IMR-90 (cell line): ENCODE results near the gene PSMB11. TPM values are rescaled to one million over a fixed set of nuclear protein-coding genes. Genes with fewer than 3 reads are reported as not detected.

Experiments
- ATAC-seq: fragments of 200-7000 bp; cut with Tn5 transposase; 2 replicates; pipeline ENCODE4 v1.9.1; 2020; ENCODE audit warnings: low read depth, mild to moderate bottlenecking, moderate library complexity
- BruUV-seq: library from RNA; stranded (reverse); fragments of 400-500 nt; replicated peaks from 2 replicates; lab custom pipeline; 2021; lab: Mats Ljungman, UMichigan
- CTCF ChIA-PET: fragments of 300-600 bp; formaldehyde crosslinking; extraction: SDS; loops from one replicate; lab custom pipeline; 2021; ENCODE audit warnings: antibody characterized with exemption; lab: Yijun Ruan, JAX
- POLR2A ChIA-PET: fragments of 300-600 bp; sonication (Branson Sonifier 250); formaldehyde crosslinking; loops from one replicate; lab custom pipeline; 2022; ENCODE audit warnings: antibody characterized with exemption; ENCODE audit not compliant: unreplicated experiment; lab: Charles Lee
- DNase-seq: peaks from one replicate; pipeline ENCODE4 v3.0.0; 2013
- H2AFZ ChIP-seq: replicated peaks from 2 replicates; pipeline ENCODE3; 2013; ENCODE audit warnings: low read length, mild to moderate bottlenecking; ENCODE audit not compliant: poor library complexity
- H2AK5ac ChIP-seq: 2 replicates; pipeline ENCODE4 v1.6.1; 2013; ENCODE audit warnings: low read depth, low read length, inconsistent platforms
- H2AK9ac ChIP-seq: replicated peaks from 2 replicates; pipeline ENCODE3; 2013; ENCODE audit warnings: mild to moderate bottlenecking, low read depth, low read length, moderate library complexity; ENCODE audit not compliant: poor library complexity
- H2BK120ac ChIP-seq: 2 replicates; pipeline ENCODE4 v1.6.1; 2013; ENCODE audit warnings: low read depth, low read length, inconsistent platforms
- H2BK15ac ChIP-seq: 3 replicates; pipeline ENCODE4 v1.6.1; 2013; ENCODE audit warnings: low read depth, low read length, inconsistent platforms
- H2BK20ac ChIP-seq: 2 replicates; pipeline ENCODE4 v1.6.1; 2013; ENCODE audit warnings: low read depth, mild to moderate bottlenecking, inconsistent platforms, low read length, moderate library complexity
- H2BK5ac ChIP-seq: 2 replicates; pipeline ENCODE4 v1.6.1; 2013; ENCODE audit warnings: mild to moderate bottlenecking, low read depth, low read length, inconsistent platforms; ENCODE audit not compliant: poor library complexity, severe bottlenecking
- H3K14ac ChIP-seq: replicated peaks from 2 replicates; pipeline ENCODE4 v1.6.1; 2013; ENCODE audit warnings: low read depth, low read length, inconsistent platforms
- H3K18ac ChIP-seq: 2 replicates; pipeline ENCODE4 v1.6.1; 2013; ENCODE audit warnings: low read depth, low read length, control low read depth
- H3K23ac ChIP-seq: 2 replicates; pipeline ENCODE4 v1.6.1; 2013; ENCODE audit warnings: low read depth, low read length, inconsistent platforms
- H3K27ac ChIP-seq: 2 replicates; pipeline ENCODE4 v1.5.1; 2013; ENCODE audit warnings: mild to moderate bottlenecking, control low read depth, low read length; ENCODE audit not compliant: insufficient read depth
- H3K27me3 ChIP-seq: 2 replicates; pipeline ENCODE4 v1.6.1; 2013; ENCODE audit warnings: low read length; ENCODE audit not compliant: control insufficient read depth, insufficient read depth
- H3K36me3 ChIP-seq: 2 replicates; pipeline ENCODE4 v1.6.1; 2013; ENCODE audit warnings: low read length, mixed read lengths; ENCODE audit not compliant: control insufficient read depth, insufficient read depth
- H3K4ac ChIP-seq: 2 replicates; pipeline ENCODE4 v1.6.1; 2013; ENCODE audit warnings: low read depth, low read length, inconsistent platforms
- H3K4me1 ChIP-seq: 2 replicates; pipeline ENCODE4 v1.6.1; 2013; ENCODE audit warnings: low read length, mixed read lengths; ENCODE audit not compliant: control insufficient read depth, insufficient read depth
- H3K4me2 ChIP-seq: 2 replicates; pipeline ENCODE4 v1.6.1; 2013; ENCODE audit warnings: low read depth, mild to moderate bottlenecking, control low read depth, low read length, moderate library complexity
- H3K4me3 ChIP-seq: 2 replicates; pipeline ENCODE4 v1.5.1; 2013; ENCODE audit warnings: low read depth, mild to moderate bottlenecking, control low read depth, low read length, moderate library complexity; ENCODE audit not compliant: insufficient read depth
- H3K56ac ChIP-seq: 2 replicates; pipeline ENCODE4 v1.6.1; 2013; ENCODE audit warnings: low read length, inconsistent platforms; ENCODE audit not compliant: insufficient read depth; ENCODE audit errors: extremely low read depth
- H3K79me1 ChIP-seq, 2 experiments: 2 replicates each; pipeline ENCODE4 v1.6.1; 2013; ENCODE audit warnings: low read length in 2 of 2, inconsistent platforms in 1 of 2, low read depth in 1 of 2
- H3K9ac ChIP-seq: 2 replicates; pipeline ENCODE4 v1.6.1; 2013; ENCODE audit warnings: low read depth, low read length, control low read depth
- H3K9me1 ChIP-seq: 2 replicates; pipeline ENCODE4 v1.6.1; 2013; ENCODE audit warnings: low read length, inconsistent platforms; ENCODE audit not compliant: insufficient read depth
- H3K9me3 ChIP-seq: 2 replicates; pipeline ENCODE4 v1.6.1; 2013; ENCODE audit warnings: low read length; ENCODE audit not compliant: control insufficient read depth, insufficient read depth
- H4K20me1 ChIP-seq: 2 replicates; pipeline ENCODE4 v1.6.1; 2013; ENCODE audit warnings: low read length, inconsistent platforms; ENCODE audit not compliant: insufficient read depth
- H4K5ac ChIP-seq: 2 replicates; pipeline ENCODE4 v1.6.1; 2013; ENCODE audit warnings: mild to moderate bottlenecking, low read depth, low read length, control low read depth
- H4K8ac ChIP-seq, 2 experiments: 2 replicates each; pipeline ENCODE4 v1.6.1; 2013; ENCODE audit warnings: low read depth in 2 of 2, low read length in 2 of 2, control low read depth in 1 of 2, inconsistent platforms in 1 of 2
- H4K91ac ChIP-seq: 2 replicates; pipeline ENCODE4 v1.6.1; 2013; ENCODE audit warnings: low read depth, low read length, inconsistent platforms; ENCODE audit not compliant: insufficient read depth
- CEBPB ChIP-seq: IDR thresholded peaks from 2 replicates; pipeline ENCODE4 v1.6.1; 2012; ENCODE audit warnings: low read depth, low read length, improper control_type of control experiment
- POLR2A ChIP-seq: IDR thresholded peaks from 2 replicates; pipeline ENCODE4 v1.6.1; 2012; ENCODE audit warnings: mild to moderate bottlenecking, low read depth, low read length
- RCOR1 ChIP-seq: IDR thresholded peaks from 2 replicates; pipeline ENCODE4 v1.6.1; 2012; ENCODE audit warnings: mild to moderate bottlenecking, low read length, improper control_type of control experiment; ENCODE audit not compliant: insufficient replicate concordance
- WGBS, 2 experiments: methylation state at CpG; one replicate each; pipeline versions ENCODE4 v1.1.5 to v1.1.7; 2013; ENCODE audit warnings: missing lambda C conversion rate in 2 of 2; ENCODE audit not compliant: insufficient read length in 1 of 2; ENCODE audit errors: extremely low coverage in 2 of 2; 5-methylcytosine and 5-hydroxymethylcytosine counted together
- dilution Hi-C: fragments of 300-500 bp; cut with HindIII; formaldehyde crosslinking; loops from one replicate; pipeline ENCODE4 v1.14.3; 2018; ENCODE audit warnings: low sequenced_read_pairs; ENCODE audit not compliant: unreplicated experiment
- in situ Hi-C: fragments of 300-500 bp; cut with MboI; formaldehyde crosslinking; loops from 3 replicates; pipeline ENCODE4 v1.14.3; 2019; ENCODE audit warnings: low sequenced_read_pairs, inconsistent platforms, mixed read lengths
- intact Hi-C: fragments of 100-400 bp; cut with micrococcal nuclease; formaldehyde crosslinking; loops from 2 replicates; pipeline ENCODE4 v1.10.0; 2022
- polyA plus RNA-seq, 3 experiments: library from polyadenylated mRNA; depleted of rRNA; stranded (reverse); fragments of >200 nt; gene quantifications; 2 replicates each; pipeline ENCODE4 v1.2.3, GENCODE V29; 2012; ENCODE audit warnings: low replicate concordance in 1 of 3
- total RNA-seq: library from RNA; depleted of rRNA; stranded (reverse); fragments of >200 nt; gene quantifications from 2 replicates; pipeline ENCODE4 v1.2.3, GENCODE V29; 2012

Gene PSMB11
- total and polyA plus RNA-seq, 2 of the 4 experiments (the other 2 are of a cell fraction) = not detected

GRCh38 chr14:23047751-23048693 lies 6.0 kb downstream of the PSMB11 start (continued):
- TF ChIP-seq RCOR1 (no peak), POLR2A (no peak)

- Histone ChIP-seq H3K18ac (no peak overlapping the region), H3K79me1 (no peaks in the 10 kb centered on the region), H3K4ac (no peak overlapping the region), H4K91ac (no peak overlapping the region), H2BK120ac (no peak overlapping the region), H2AK5ac (no peak overlapping the region), H2BK5ac (no peak overlapping the region), H3K4me3 (no peak overlapping the region), H3K27me3 (no peaks in the 10 kb centered on the region), H3K56ac (no peak overlapping the region), H3K4me1 (peaks cover 4% of the 10 kb centered on the region), H3K27ac (no peak overlapping the region), H3K9ac (no peak overlapping the region), H2AFZ (no peak overlapping the region), H3K23ac (no peak overlapping the region), H3K14ac (no peak overlapping the region), H3K9me1 (peaks cover 8% of the 10 kb centered on the region; the same call in 1 of the 2 replicates), H2BK20ac (no peak overlapping the region), H4K5ac (no peak overlapping the region), H4K8ac (no peak overlapping the region), H2BK15ac (no peak overlapping the region), H3K9me3 (no peaks in the 10 kb centered on the region), H4K20me1 (no peaks in the 10 kb centered on the region; the same call in 1 of the 2 replicates), H3K4me2 (no peak overlapping the region), H2AK9ac (no peak overlapping the region), H3K36me3 (peaks cover 2% of the 10 kb centered on the region; the same call in 1 of the 2 replicates)
- in situ Hi-C loops = no loop called here
- WGBS, 2 experiments = 100% methylated on average over 3 of the region's 9 CpGs; no CpG with 5 or more reads in 1 of the 2 experiments
- ChIA-PET POLR2A (no interaction called here), CTCF (no interaction called here)
- dilution Hi-C loops = no loop called here
- ATAC-seq (no peak), DNase-seq (no peak)
- intact Hi-C loops = no loop called here
- no TSS peak for BruUV-seq
- no peak for TF ChIP-seq CEBPB
Observed at GRCh38 chr14:23049011-23049410, 7.0 kb downstream of the PSMB11 start.
